RPMI7951 (cell line): ENCODE measurements around the gene HOXA1. TPM values are rescaled to one million over a fixed set of nuclear protein-coding genes. Genes with fewer than 3 reads are reported as not detected.

Experiments
- DNase-seq: peaks from one replicate; pipeline ENCODE4 v3.0.0-alpha.2; 2012; ENCODE audit warnings: low read depth
- total RNA-seq: library from RNA; depleted of rRNA; stranded (reverse); fragments of >200 nt; shearing (Covaris generic); gene quantifications from 2 replicates; pipeline ENCODE4 v1.2.3, GENCODE V29; 2014

HOXA1 gene
- total RNA-seq, 1 experiment from 2014 or later = 6.2 TPM

- no peak for DNase-seq
Measured at GRCh38 chr7:27116962-27117886, 21.4 kb upstream of the HOXA1 start.

GRCh38 chr7:27116031-27116961 lies 20.5 kb upstream of the HOXA1 start:
- DNase-seq = no peak

GRCh38 chr7:27115221-27116026 lies 19.6 kb upstream of the HOXA1 start:
- peak; percentile 41 for DNase-seq

GRCh38 chr7:27114881-27115220 lies 19.1 kb upstream of the HOXA1 start:
- DNase-seq = no peak

DNA sequence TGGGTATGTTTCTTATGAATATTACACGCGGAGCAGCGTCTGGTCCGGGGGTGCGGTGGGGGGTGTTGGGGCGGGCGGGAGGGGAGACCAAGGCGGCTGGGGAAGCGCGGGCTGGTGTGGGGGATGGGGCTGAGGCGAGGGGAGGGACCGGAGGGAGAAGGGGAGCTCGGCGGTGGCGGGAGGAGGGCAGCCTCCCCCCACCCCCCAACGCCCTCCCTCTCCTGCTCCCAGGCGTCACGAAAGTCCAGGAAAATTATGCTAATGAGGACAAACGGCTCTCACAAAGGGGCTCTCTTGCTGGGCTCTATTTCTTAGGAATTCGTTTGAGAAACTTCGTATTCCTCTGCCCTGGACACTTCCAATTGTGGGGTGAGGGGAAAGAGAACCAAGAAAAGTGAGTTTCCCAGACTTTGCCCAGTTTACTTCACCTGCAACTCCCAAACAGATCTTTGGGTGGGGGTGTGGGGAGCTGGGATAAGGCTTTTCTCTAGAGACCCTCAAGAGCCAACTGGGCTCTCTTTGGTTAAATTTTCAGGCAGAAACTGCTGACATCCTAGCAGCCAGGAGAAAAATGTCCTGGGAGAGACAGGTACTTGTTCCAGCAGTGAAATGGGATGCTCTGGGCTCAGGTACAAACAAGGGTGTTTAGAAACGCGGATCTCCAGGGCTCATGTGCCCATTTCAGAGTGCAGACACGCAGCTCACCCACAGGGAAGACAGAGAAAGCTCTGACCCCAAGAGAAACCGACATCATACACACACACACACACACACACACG lies 18.4 kb upstream of the HOXA1 start:
- DNase-seq = peak; percentile 69

DNA sequence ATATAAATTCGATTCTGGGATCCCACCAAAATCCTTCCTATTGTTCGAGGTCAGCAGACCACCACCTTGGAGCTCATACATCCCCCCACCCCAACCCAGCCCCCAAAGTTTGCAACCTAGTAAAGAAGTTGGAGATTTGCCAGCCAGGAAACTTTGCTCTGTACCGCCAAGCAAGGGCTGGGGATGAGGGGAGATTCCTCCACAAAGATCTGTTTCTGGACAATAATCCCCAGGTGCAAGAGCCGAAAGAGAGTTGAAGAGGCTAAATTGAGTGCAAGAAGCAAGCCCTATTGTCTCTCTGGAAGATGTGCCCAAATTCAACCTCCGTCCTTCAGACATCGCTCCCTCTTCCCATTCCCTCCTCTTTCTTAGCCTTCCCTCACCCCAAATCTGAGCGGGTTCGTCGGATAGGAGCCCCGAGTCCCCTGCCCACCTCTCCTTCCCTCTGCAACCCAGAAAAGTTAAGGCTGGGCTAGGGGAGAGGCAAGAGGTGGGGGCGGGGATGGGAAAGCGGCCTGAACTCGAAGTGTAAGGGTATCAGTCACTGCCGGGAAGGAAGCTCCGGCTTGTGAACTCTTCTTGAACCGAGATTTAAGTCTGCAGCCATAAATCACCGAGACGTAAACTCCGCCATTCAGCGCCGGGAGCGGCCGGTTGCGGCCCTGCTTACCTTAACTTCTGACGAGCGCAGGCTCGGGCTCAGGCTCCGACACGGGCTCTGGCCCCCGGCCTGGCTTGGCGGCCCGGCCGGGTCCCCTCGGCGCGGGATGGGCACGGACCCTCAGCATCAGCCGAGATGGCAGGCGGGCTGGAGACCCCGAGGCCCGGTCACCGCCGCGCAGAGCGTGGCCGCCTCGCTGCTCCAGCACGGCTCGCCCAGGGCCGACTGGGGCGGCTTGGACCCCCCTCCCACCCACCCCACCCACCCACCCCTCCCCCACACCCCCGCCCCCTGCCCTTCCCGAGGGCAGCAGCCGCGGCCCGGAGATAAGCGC lies 17.5 kb upstream of the HOXA1 start:
- DNase-seq = peak; percentile 90

DNA sequence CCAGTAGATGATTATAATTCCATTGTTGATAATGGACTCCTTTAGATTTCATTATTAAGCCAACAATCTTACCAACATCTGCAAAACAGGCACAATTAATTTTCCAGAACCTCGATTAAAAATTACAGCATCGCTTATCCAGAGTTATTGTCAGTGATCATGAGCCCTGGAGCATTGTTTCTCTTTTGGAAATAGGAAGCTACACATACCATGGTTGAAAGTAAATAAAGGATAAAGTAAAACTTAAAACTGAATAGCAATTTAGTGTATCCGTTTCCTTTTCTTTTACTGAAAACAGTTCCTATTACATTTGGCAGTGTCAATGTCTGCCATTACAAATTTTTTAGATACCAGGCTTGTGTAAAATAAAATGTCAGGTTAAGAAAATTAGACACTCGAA lies 16.6 kb upstream of the HOXA1 start:
- DNase-seq = no peak

DNA sequence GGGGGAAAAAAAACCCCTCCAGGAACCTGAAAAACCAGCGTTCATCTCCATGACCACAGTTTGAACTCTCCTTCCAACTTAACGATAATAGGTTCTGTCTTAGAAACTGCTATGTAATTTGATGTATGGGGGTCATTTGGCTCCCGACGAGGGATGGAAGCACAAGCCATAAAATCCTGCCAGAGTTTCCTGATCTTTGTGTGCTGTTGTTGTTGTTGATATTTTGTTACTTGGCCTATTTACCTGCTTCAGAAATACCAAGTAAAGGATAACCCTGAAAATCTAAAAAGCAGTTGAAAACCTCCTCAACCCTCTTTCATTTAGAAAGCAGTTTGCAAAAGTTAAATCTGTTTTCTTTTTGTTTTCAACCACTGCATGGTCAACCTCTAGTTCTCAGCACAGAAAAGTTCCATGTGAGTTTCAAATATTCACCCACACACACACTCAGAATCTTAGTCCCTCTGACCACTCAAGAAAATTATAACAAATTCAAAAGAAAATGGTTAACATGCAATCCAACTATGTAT lies 16.0 kb upstream of the HOXA1 start:
- DNase-seq = peak; percentile 18

- peak; percentile 91 for DNase-seq
Measured at GRCh38 chr7:27111042-27111750, 15.4 kb upstream of the HOXA1 start.

DNA sequence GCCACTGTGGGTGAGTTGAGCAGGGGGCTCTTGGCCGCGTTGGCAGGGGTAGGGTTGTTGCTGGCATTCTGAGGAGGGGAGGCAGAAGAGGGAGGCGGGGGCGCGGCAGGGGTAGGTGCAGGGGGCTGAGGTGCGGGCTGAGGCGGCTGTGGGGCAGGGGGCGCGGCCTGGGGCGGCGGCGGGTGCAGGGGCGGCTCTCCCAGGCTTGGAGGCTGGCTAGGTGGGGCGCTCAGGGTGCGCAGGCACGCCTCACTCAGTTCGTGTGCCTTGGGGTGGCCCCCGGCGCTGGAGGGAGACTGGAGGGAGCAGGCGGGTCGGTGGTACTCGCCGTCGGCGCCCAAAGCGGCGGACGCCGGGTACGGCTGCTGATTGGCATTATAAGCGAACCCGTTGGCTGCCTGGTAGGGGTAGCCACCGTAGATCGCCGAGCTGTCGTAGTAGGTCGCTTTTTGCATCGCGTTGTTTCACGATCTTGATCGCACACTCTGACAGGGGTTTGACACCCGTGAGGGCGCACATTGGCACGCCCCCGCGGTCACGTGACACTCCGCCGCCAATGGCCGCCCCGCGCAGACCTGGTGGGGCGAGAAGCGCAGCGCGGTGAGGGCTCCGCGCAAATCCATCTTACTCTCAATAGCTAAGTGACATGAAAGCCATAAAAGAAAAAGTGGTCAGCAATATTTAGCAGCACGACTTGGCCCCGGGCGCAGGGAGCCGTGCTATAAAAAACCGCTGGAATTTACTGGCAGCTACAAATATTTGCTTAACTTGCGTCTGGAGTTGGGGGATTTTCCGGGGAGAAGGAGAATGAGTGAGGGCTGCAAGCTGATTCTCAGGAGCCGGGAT lies 14.6 kb upstream of the HOXA1 start:
- DNase-seq = peak; percentile 96

DNA sequence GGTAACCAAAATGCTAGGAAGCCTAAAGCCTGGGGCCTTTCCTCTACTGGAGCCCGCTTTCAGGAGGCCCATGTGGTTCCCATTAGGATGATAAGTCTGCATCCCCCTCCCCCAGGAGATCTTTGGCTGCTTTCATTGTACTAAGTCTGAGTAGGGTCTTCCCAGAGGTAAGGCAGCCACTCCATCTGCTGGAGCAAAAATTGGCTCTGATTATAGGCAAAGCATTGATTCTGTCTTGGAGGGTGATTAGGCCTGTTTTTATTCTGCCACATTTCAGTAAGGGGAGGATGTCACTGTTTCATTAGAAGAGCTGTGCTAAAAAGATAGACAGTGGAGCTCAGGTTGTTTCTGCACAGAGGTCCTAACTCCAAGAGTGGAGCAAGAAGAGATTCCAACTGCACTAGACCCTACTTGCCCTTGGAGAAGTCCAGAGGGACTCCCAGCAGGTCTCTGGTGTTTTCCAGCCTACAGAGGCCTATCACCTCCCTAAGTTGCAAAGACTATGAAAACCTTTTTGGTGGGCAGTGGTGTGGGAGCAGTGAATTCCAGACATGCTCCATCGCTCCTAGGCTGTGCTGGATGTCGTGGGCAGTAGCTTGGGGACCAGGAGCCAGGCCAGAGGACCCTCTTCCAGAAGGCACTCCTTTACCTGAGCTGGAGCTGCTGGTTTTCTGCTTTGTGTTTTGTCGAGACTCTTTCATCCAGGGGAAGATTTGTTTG lies 13.8 kb upstream of the HOXA1 start:
- DNase-seq = no peak

GRCh38 chr7:27108390-27109127 lies 12.8 kb upstream of the HOXA1 start:
- no peak for DNase-seq

- DNase-seq = no peak
Measured at GRCh38 chr7:27107391-27108381, 11.9 kb upstream of the HOXA1 start.

GRCh38 chr7:27106901-27107240 lies 11.1 kb upstream of the HOXA1 start:
- no peak for DNase-seq

DNA sequence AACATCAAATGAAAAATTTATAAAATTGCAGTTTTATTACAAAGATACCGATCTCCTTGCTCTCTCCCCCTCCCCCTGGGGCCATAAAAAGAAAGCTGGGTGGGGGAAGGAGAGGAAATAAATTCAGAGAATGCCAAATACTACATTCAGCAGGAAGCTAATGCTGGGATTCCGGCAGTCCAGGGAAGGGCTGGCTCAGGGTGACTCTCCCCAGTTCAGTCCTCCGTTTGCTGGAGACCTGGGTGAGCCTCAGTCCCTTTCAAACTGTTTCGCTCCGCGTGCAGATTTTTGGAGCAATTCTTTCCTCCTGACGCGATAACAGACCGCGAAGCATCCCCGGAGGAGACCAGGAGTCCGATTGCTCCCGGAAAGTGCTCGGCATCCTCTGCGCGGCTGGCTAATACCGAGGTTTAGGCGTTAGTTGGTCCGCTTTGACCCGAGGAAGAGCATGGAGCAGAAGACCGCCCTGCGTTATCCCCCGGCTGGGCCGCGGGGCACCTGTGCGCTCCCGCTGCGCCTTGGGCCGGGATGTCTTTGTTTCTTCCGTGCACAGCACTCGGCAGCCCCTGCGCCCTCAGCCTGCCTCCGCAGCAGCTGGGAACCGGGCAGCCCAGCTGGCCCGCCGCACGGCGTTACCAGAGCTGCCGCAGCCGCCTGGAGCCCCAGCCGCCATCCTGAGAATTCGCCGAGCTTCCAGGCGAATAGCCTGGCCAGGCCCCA lies 10.5 kb upstream of the HOXA1 start:
- no peak for DNase-seq
